Fibroblast of lung (primary cell): ENCODE data around the gene RCAN1.

Source experiments
- EZH2 ChIP-seq: IDR thresholded peaks from 2 replicates; pipeline ENCODE4 v1.5.1; 2012; ENCODE audit warnings: low read length, control low read depth, mild to moderate bottlenecking; ENCODE audit errors: missing control alignments
- TF ChIP-seq, protein P1 (sequence below), 2 donors: IDR thresholded peaks in 1 of 2; conservative IDR thresholded peaks in 1 of 2; 1 replicate in 1 of 2; 2 replicates in 1 of 2; pipeline ENCODE4 v1.5.1; 2011 to 2012; ENCODE audit warnings: low read length in 2 of 2, control low read depth in 1 of 2, inconsistent platforms in 1 of 2, low read depth in 1 of 2, mild to moderate bottlenecking in 1 of 2

DNA sequence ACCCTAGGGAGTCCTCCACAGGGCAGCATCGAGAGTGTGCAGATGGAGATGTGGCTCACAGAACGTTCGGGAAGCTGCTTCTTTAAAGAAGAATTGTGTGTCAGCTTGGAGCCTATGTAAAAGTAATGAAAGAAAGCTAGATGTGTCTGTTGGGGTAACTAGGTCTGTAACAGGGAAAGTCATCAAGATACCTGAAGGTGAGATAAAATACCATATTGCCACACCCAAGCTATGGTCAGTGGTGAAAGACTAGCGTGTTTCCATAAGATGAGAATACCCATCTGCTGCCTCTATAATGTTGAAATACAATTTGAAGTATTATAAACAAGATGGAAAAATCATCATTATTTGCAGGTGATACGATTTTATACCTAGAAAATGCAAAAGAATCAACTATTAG is 17.5 kb downstream of the RCAN1 start:
- TF ChIP-seq, protein P1, sequence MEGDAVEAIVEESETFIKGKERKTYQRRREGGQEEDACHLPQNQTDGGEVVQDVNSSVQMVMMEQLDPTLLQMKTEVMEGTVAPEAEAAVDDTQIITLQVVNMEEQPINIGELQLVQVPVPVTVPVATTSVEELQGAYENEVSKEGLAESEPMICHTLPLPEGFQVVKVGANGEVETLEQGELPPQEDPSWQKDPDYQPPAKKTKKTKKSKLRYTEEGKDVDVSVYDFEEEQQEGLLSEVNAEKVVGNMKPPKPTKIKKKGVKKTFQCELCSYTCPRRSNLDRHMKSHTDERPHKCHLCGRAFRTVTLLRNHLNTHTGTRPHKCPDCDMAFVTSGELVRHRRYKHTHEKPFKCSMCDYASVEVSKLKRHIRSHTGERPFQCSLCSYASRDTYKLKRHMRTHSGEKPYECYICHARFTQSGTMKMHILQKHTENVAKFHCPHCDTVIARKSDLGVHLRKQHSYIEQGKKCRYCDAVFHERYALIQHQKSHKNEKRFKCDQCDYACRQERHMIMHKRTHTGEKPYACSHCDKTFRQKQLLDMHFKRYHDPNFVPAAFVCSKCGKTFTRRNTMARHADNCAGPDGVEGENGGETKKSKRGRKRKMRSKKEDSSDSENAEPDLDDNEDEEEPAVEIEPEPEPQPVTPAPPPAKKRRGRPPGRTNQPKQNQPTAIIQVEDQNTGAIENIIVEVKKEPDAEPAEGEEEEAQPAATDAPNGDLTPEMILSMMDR (conservative IDR thresholded peaks at IDR 0.05 in 1 of 2, IDR thresholded peaks at IDR 0.05 in 1 of 2; ENCODE audit: low read depth in 1 of 2, low read length in 2 of 2), result no peak
- TF ChIP-seq EZH2, result no peak
